HG02798 (cell line): ENCODE results near the gene MYL4.
"Not testable (repeated sequence)": the region's sequence is repeated elsewhere in the genome, so short reads cannot be mapped to it uniquely, and the experiment has no call there.

ENCODE experiments used
- ATAC-seq: cut with Tn5 transposase; IDR thresholded peaks from one replicate; pipeline ENCODE4 v1.9.1; 2021; ENCODE audit warnings: mild to moderate bottlenecking; ENCODE audit not compliant: unreplicated experiment, poor library complexity

MYL4 gene

DNA sequence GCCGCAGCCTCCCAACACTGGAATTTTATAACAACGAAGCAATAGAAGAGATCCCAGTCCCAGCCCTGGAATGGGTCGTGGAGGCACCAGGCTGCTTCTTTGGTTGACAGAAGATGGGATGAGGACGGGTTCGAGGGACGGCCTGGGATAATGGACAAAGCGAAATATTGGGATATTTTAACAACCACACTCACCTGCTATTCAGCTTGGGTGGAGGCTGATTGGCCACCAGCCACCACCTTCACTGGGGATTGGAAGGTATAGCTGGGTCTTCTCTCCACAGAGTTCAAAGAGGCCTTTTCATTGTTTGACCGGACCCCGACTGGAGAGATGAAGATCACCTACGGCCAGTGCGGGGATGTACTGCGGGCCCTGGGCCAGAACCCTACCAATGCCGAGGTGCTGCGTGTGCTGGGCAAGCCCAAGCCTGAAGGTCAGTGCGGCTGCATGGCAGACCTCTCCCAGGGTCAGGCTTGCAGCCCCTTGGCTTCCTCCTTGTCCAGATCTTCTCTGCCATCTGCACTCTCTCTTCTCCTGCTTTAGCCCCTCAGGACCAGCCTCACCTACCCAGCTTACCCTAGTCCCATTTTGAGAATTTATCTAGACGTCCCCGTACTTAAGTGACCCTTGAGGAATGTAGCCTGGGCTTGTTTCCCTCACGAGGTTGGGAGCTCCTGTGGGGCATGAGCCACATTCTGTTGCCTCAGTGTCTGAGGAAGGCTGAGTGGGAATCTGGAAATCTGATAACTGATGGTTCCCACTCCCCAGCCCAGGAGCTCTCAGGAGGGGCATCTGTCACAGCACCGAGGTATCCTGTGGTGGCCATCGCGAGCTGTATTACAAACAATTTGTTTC lies 10.7 kb downstream of the MYL4 start:
- no peak for ATAC-seq

DNA sequence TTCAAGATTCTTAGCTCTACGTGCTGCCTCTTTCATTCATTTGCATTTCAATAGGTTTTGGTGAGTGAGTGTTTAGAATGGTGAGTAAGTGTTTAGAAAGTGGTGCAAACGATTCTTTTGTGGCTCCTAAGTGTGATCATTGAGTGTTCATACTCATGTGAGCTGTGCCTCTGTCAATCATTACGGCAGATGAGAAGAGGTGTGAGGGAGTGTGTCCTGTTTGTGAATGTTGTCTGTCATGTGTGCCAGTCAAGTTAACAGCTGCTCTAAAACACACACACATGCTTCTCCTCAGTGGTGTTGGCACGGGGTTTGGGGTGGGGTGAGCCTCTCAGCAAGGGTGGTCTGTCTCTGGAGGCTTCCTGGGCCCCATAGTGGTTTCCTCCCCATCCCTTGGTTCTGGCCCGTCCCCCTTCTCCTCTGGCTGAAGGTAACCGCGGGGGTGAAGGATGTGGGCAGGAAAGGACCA lies 11.4 kb downstream of the MYL4 start:
- no peak for ATAC-seq

GRCh38 chr17:47221154-47221553 lies 12.0 kb downstream of the MYL4 start:
- no peak for ATAC-seq

DNA sequence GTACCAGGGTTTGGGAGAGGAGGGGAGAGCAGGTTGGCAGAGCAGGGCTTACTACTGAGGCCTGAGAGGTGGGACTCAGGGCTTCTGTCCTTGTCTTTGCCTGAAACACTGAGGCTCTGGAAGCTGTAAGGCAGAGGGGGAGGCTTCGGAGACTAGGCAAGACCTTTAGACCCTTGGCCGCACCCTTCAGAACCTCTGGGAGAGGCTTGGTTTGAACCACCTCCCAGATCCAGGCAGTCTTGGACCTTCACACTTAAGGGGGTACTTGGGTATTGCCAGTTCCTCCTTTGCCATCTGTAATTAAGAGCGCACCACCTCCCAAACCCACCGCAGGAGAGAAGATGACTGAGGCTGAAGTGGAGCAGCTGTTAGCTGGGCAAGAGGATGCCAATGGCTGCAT lies 12.9 kb downstream of the MYL4 start:
- no peak for ATAC-seq

DNA sequence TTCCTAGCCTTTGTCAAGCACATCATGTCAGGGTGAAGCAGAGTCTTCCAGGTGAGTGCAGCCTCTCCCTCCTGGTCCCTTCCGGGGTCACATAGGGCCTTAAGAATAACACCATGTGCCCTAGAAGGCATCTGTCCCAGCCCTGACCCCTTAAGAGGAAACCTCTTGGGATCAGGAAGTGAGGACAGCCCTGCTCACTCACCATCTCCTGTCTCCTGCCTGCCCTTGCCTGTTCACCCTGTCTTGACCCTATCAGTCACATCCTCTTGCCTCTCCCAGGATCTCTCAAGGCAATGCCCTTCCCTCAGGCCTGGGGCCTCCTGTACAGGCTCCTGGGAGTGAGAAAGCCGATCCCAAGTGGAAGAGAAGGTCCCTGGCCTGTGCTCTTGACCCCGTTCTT lies 13.9 kb downstream of the MYL4 start:
- ATAC-seq = no peak

- ATAC-seq = no peak
Measured at GRCh38 chr17:47223460-47223859, 14.3 kb downstream of the MYL4 start.

DNA sequence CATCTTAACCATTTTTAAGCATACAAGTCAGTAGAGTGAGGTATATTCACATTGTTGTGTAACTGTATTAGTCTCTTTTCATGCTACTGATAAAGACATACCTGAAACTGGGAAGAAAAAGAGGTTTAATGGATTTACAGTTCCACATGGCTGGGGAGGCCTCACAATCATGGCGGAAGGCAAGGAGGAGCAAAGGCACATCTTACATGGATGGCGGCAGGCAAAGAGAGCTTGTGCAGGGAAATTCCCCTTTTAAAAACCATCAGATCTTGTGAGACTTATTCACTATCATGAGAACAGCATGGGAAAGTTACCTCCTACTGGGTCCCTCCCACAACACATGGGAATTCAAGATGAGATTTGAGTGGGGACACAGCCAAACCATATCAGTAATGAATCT lies 14.9 kb downstream of the MYL4 start:
- not testable (repeated sequence) for ATAC-seq

GRCh38 chr17:47224966-47225365 lies 15.8 kb downstream of the MYL4 start:
- no peak for ATAC-seq

GRCh38 chr17:47225436-47225858 lies 16.3 kb downstream of the MYL4 start:
- ATAC-seq = no peak

- no peak for ATAC-seq
Measured at GRCh38 chr17:47225911-47226688, 17.0 kb downstream of the MYL4 start.

DNA sequence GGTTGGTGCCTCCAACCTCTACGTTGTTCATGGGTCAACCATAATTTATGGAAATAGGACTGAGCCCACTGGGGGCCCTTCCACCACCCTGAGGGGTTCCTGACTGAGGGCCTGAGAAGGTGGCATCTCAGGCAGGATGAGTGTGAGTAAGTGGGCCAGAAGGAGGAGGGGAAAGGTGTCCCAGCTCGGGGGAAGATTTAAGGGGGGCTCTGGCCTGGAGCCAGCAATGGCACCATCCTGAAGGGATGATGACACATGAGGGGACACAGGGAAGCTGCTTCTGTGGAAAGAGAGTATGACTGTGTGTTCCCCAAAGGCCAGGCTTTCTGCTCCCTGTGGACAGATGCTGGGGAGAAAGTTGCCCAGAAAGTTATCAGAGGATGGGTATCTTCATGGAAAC lies 18.7 kb downstream of the MYL4 start:
- ATAC-seq = no peak

DNA sequence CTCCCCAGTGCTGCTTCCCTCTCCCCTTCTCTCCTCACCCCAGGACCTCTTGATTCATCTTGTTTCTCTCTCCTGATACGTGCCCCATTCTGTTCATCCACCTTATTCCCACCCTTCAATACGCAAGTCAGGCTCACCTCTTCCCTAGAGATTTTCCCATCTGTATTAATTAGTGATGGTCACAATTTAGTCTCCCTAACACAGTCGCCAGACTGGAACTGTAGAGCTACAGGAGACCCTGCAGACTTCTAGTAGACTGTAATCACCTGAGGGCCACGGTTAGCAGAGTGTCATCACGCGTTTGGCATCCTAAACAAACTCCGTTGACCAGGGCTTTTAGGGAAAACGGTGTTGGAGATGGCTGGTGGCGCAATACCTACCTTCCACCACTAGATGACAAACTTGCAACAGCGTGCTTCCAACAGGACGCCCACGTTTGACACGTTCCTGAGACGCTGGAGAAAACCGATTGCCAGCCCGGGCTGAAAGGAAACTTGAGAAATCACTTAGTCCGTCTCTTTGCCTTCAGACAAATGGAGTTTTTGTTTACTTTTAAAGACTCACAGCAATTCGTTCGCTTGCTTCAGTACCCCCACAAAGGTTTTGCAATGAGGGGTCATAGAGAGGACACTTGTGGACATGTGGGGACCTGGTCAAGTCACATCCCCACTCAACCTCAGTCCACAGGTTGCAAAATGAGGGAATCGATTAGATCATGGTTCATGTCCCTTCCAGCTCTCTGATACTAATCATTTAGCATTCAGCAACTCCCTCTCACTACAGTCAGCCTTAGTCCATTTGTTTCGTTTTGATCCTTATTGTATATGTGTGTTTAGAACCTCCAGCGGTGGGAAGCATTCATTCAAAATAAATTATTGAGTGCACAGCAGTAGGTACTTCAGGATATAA lies 20.6 kb downstream of the MYL4 start:
- ATAC-seq = peak; percentile 82

GRCh38 chr17:47230864-47231263 lies 21.7 kb downstream of the MYL4 start:
- ATAC-seq = no peak

GRCh38 chr17:47231334-47231733 lies 22.2 kb downstream of the MYL4 start:
- no peak for ATAC-seq

DNA sequence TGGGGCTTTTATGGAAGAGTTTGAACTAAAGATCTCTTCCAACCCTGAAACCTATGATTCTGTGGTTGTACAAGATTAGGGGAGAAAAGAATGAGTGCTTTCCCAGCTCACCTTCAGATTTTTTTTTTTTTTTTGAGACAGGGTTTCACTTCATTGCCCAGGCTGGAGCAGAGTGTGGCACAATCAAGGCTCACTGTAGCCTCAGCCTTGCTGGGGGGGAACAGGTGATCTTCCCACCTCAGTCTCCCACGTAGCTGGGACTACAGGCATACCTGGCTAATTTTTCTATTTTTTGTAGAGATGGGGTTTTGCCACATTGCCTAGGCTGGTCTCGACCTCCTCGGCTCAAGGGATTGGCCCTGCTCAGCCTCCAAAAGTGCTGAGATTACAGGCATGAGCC lies 22.7 kb downstream of the MYL4 start:
- ATAC-seq = no peak

GRCh38 chr17:47232465-47232864 lies 23.3 kb downstream of the MYL4 start:
- no peak for ATAC-seq

- no peak for ATAC-seq
Measured at GRCh38 chr17:47235506-47235905, 26.4 kb downstream of the MYL4 start.

DNA sequence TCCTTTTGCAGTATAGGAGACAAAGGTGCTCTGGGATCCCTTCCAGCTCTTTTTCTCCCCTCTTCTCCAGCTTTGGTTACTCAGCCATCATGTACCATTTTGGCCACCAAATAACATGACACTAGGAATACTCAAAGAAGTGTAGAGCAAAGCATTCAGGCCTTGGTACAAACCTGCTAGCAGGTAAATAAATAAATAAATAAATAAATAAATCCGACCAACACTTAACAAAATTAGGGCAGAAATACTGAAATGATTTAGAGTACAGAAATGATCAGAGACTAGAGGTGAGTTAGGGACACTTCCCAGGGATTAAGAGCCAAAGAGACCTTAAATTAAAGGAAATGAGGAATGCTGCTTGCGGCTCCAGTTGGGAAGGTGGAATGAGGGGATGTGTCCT lies 26.8 kb downstream of the MYL4 start:
- ATAC-seq = no peak

- ATAC-seq = no peak
Measured at GRCh38 chr17:47237841-47238240, 28.7 kb downstream of the MYL4 start.

- no peak for ATAC-seq
Measured at GRCh38 chr17:47238321-47239010, 29.3 kb downstream of the MYL4 start.
